ENCODE data around the gene ITSN1.
"Not testable (repeated sequence)": the region's sequence is repeated elsewhere in the genome, so short reads cannot be mapped to it uniquely, and the experiment has no call there.

Gene ITSN1

DNA sequence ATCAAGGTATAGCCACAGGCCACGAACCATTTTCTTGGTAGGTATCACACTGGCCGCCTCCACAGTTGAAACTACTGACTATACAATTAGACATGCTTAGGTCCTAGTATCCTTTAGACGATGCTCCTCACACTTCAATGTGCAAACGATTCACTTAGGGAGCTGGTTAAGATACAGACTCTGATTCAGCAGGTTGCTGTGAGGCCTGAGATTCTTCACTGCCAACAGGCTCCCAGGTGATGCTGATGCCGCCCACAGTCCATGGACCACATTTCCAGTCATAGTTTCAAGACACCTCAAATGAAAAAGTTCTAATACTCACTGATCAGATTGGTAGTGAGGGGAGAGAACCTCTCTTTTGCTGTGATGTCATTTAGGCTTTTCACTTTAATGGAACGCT is 266.5 kb downstream of the ITSN1 start:
- no peaks in the 10 kb centered on the region for H3K27me3 Mint-ChIP-seq (ENCODE audit: low read depth)
- no peak overlapping the region for H3K4me3 Mint-ChIP-seq
- H3K9me3 Mint-ChIP-seq = no peaks in the 10 kb centered on the region
- H3K27ac Mint-ChIP-seq = no peak overlapping the region
- peaks cover 6% of the 10 kb centered on the region for H3K4me1 Mint-ChIP-seq (ENCODE audit: low read depth)
- peaks cover 65% of the 10 kb centered on the region for H3K36me3 Mint-ChIP-seq (ENCODE audit: low read depth)
- DNase-seq (ENCODE audit: low spot score) = no peak

DNA sequence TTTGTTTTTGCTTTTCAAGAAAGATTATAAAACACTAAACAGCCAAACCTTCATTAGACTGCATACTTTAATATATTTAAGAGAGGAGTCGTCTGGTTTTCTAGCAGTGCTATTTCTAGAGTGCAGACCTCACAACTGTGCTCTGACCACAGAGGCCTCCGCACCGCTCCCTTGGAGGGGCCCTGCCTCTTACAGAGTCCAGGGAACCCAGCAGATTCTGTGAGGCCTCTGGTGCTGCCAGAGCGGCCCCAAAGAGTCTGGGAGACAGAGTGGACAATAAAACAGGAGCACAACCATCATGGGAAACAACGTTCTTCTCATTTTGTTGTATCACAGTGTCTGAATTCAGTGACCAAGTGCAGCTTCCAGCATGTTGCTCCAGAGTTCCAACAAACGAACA is 267.5 kb downstream of the ITSN1 start:
- peaks cover 13% of the 10 kb centered on the region for H3K4me1 Mint-ChIP-seq (ENCODE audit: low read depth)
- no peaks in the 10 kb centered on the region for H3K27me3 Mint-ChIP-seq (ENCODE audit: low read depth)
- no peak overlapping the region for H3K4me3 Mint-ChIP-seq
- DNase-seq (ENCODE audit: low spot score) = no peak
- no peaks in the 10 kb centered on the region for H3K9me3 Mint-ChIP-seq
- H3K27ac Mint-ChIP-seq = no peak overlapping the region
- H3K36me3 Mint-ChIP-seq (ENCODE audit: low read depth) = peaks cover 60% of the 10 kb centered on the region

DNA sequence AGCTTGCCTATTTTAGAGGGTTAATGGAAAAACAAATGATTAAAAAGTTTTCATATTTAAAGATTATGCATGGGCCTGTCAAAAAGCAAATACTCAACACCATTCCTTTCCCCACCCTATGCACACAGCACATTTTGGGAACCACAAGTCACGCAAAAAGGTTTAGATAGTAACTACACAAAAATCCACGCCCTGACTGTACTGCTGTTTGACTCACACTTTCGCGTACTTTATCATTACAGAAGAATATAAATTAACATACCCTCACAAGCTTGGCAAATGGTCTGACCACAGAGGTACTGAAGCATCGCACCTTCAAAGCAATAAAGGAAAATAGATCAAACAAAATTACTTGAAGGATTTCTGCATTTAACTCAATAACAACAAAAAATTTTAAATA is 271.9 kb downstream of the ITSN1 start:
- peaks cover 23% of the 10 kb centered on the region for H3K4me1 Mint-ChIP-seq (ENCODE audit: low read depth)
- H3K27ac Mint-ChIP-seq = peak overlapping the region; percentile 29
- peaks cover 37% of the 10 kb centered on the region for H3K36me3 Mint-ChIP-seq (ENCODE audit: low read depth)

DNA sequence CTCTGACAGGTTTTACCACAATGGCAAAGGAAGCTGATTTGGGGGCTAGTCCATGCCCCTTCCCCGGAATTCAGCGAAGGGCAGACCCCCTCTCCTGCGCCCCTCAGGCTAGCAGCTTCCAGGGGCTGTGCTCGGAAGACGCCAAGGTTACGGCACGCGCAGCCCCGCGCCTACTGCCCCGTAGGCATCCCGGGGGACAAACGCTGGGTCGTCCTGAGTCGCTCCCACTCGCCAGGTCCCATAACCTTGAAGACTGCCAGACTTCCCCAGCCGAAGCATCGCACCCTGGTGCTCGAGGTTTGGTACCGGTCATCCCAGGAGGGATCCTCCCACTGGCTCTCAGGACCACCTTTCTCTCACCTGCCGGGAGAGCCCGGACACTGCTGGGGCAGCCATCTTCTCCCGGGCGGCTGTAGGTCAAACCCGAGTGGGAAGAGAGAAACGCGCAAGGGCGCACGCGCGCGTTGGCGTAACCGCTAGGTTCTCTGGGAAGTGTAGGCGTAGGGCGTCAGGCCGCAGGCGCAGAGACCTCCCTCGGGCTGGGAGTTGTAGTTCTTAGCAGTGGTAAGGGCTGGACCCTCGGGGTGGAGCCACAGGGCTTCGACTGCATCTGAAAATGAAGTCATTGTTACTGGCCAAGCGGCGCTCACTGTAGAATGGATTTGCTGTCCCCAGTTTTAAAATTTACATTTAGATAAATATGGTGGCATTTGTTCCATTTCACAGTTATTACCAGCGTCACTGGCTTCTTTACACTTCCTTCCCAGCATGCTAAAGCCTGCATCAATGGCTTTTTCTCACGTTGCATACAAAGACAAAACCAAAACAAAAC is 273.3 kb downstream of the ITSN1 start, which contains the start of gene ATP5PO:
Gene ATP5PO, minus strand, starts transcription at position 437 of the 832 bp plus-strand sequence. Its CDS starts 41 bp downstream, at position 396.
- DNase-seq (ENCODE audit: low spot score) = peak; percentile 99
- Mint-ChIP-seq H3K9me3 (no peaks in the 10 kb centered on the region), H3K4me3 (peak within 1 kb of the TSS; percentile 99), H3K27me3 (ENCODE audit: low read depth) (no peaks in the 10 kb centered on the region), H3K27ac (peak within 1 kb of the TSS; percentile 97), H3K36me3 (ENCODE audit: low read depth) (peaks cover 26% of the 10 kb centered on the region), H3K4me1 (ENCODE audit: low read depth) (peaks cover 25% of the 10 kb centered on the region)

More for the DNA sequence above, 271.9 kb downstream of the ITSN1 start:
- H3K27me3 Mint-ChIP-seq (ENCODE audit: low read depth) = no peaks in the 10 kb centered on the region
- no peaks in the 10 kb centered on the region for H3K9me3 Mint-ChIP-seq
- peak overlapping the region; percentile 99 for H3K4me3 Mint-ChIP-seq
- no peak for DNase-seq (ENCODE audit: low spot score)

DNA sequence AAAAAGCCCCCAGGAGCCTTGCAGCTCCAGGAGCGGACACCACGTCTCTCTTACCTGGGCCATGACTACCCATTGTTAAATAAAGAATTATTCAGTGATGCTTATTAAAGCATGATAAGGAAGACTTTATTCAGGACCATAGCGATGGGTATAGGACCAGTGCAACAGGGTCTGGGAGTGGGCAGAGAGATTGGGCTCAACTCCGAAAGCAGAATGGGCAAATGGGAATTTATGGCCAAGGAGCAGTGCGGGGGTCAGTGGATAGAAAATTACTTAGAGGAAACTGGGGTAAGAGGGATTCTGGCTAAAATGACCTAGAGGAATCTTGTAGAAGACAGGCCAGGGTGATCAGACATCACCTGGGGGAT is 273.9 kb downstream of the ITSN1 start:
- no peak for DNase-seq (ENCODE audit: low spot score)
- H3K27me3 Mint-ChIP-seq (ENCODE audit: low read depth) = no peaks in the 10 kb centered on the region
- H3K9me3 Mint-ChIP-seq = no peaks in the 10 kb centered on the region
- H3K4me3 Mint-ChIP-seq = peak overlapping the region; percentile 99
- H3K4me1 Mint-ChIP-seq (ENCODE audit: low read depth) = peaks cover 26% of the 10 kb centered on the region
- H3K36me3 Mint-ChIP-seq (ENCODE audit: low read depth) = peaks cover 20% of the 10 kb centered on the region
- H3K27ac Mint-ChIP-seq = peak overlapping the region; percentile 97

DNA sequence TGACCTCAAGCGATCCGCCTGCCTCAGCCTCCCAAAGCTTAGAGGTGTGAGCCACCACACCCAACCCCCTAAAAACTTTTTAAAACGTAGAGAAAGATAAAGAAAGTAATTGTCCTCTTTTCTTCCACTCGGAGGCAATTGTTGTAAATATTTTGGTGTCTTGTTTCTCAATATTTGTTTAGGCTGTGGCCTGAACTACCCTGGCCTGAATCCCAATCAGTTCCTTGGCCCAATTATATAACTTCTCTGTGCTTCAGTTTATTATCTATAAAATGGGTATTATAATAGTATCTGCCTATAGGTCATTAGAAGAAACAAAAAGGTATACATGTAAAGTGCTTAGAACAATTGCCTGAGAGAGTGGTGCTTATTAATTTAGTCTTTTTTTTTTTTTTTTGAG is 275.1 kb downstream of the ITSN1 start:
- H3K27ac Mint-ChIP-seq = no peak overlapping the region
- H3K4me3 Mint-ChIP-seq = no peak overlapping the region
- no peaks in the 10 kb centered on the region for H3K27me3 Mint-ChIP-seq (ENCODE audit: low read depth)
- H3K36me3 Mint-ChIP-seq (ENCODE audit: low read depth) = peaks cover 18% of the 10 kb centered on the region
- no peak for DNase-seq (ENCODE audit: low spot score)
- peaks cover 26% of the 10 kb centered on the region for H3K4me1 Mint-ChIP-seq (ENCODE audit: low read depth)
- no peaks in the 10 kb centered on the region for H3K9me3 Mint-ChIP-seq

DNA sequence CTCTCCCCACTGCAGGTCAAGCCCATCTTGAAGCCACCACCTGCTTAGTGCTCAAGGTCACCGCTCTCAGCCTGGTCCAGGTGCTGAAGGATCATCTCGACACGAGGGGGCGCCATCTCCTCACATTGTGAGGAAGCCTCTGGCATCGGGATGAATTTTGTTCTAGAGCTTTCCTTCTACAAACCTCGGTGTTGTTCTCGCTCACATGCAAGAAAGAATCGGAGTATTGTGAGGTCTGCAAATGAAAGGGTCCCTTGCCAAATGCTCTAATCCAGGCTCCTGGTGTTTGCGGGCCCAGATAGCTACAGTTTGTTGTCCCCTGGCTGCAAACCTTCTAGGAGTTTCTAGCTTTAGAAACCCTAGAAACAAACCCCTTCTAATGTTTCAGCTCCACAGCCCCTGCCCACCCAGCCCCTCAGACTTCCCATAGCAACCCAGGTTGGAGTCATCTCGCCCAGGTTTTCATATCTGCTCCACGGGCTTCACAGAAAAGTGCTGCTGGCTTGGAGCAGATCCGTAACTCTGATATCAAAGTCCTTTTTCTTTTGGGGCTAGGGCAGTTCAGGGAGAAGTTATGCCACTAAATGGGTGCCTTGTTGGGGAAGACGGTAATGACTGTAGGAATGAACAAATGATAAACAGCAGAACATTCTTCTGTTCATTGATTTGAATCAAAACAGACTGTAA is 281.9 kb downstream of the ITSN1 start:
- H3K36me3 Mint-ChIP-seq (ENCODE audit: low read depth) = no peaks in the 10 kb centered on the region
- peak; percentile 79 for DNase-seq (ENCODE audit: low spot score)
- H3K27ac Mint-ChIP-seq = peak overlapping the region; percentile 57
- no peaks in the 10 kb centered on the region for H3K27me3 Mint-ChIP-seq (ENCODE audit: low read depth)
- peaks cover 11% of the 10 kb centered on the region for H3K4me1 Mint-ChIP-seq (ENCODE audit: low read depth)
- H3K9me3 Mint-ChIP-seq = no peaks in the 10 kb centered on the region
- no peak overlapping the region for H3K4me3 Mint-ChIP-seq

DNA sequence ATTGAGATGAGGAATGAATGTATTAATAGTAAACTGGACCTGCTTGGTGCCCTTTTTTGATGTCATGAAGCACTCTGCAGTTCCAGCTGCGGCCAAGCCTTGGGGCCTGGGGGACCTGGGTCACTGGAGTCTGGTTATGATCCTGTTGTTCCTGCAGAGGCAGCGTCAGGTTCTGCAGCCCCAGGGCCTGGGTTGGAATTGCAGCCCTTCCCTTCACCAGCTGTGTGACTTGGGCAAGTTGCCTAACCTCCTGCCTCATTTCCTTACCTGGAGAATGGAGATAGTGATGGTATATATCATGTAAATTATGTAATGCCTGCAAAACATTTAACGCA is 282.4 kb downstream of the ITSN1 start:
- Mint-ChIP-seq H3K36me3 (ENCODE audit: low read depth) (no peaks in the 10 kb centered on the region), H3K9me3 (no peaks in the 10 kb centered on the region), H3K27me3 (ENCODE audit: low read depth) (no peaks in the 10 kb centered on the region), H3K4me1 (ENCODE audit: low read depth) (peaks cover 11% of the 10 kb centered on the region), H3K4me3 (no peak overlapping the region), H3K27ac (no peak overlapping the region)
- no peak for DNase-seq (ENCODE audit: low spot score)

DNA sequence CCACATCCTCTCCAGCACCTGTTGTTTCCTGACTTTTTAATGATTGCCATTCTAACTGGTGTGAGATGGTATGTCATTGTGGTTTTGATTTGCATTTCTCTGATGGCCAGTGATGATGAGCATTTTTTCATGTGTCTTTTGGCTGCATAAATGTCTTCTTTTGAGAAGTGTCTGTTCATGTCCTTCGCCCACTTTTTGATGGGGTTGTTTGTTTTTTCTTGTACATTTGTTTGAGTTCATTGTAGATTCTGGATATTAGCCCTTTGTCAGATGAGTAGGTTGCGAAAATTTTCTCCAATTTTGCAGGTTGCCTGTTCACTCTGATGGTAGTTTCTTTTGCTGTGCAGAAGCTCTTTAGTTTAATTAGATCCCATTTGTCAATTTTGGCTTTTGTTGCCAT is 283.9 kb downstream of the ITSN1 start:
- not testable (repeated sequence) for H3K9me3 Mint-ChIP-seq; H3K27me3 Mint-ChIP-seq (ENCODE audit: low read depth); H3K4me1 Mint-ChIP-seq (ENCODE audit: low read depth); H3K27ac Mint-ChIP-seq; DNase-seq (ENCODE audit: low spot score); H3K36me3 Mint-ChIP-seq (ENCODE audit: low read depth); H3K4me3 Mint-ChIP-seq

DNA sequence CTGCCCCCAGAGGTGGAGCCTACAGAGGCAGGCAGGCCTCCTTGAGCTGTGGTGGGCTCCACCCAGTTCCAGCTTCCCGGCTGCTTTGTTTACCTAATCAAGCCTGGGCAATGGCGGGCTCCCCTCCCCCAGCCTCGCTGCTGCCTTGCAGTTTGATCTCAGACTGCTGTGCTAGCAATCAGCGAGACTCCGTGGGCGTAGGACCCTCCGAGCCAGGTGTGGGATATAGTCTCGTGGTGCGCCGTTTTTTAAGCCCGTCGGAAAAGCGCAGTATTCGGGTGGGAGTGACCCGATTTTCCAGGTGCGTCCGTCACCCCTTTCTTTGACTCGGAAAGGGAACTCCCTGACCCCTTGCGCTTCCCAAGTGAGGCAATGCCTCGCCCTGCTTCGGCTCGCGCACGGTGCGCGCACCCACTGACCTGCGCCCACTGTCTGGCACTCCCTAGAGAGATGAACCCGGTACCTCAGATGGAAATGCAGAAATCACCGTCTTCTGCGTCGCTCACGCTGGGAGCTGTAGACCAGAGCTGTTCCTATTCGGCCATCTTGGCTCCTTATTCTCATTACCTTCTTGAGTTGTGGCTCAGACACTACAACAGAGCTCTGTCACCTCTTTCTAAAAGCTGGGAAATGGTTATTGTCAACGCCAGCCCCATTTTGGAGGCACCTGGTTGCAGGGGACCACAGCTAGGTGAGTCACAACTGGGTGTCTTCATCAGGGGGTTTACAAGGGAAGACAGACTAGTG is 288.9 kb downstream of the ITSN1 start:
- H3K27me3 Mint-ChIP-seq (ENCODE audit: low read depth); H3K9me3 Mint-ChIP-seq: not testable (repeated sequence)
- peak; percentile 49 for DNase-seq (ENCODE audit: low spot score)
- Mint-ChIP-seq H3K27ac (peak overlapping the region; percentile 99), H3K4me3 (peak overlapping the region; percentile 99), H3K36me3 (ENCODE audit: low read depth) (peaks cover 26% of the 10 kb centered on the region), H3K4me1 (ENCODE audit: low read depth) (peaks cover 32% of the 10 kb centered on the region)

DNA sequence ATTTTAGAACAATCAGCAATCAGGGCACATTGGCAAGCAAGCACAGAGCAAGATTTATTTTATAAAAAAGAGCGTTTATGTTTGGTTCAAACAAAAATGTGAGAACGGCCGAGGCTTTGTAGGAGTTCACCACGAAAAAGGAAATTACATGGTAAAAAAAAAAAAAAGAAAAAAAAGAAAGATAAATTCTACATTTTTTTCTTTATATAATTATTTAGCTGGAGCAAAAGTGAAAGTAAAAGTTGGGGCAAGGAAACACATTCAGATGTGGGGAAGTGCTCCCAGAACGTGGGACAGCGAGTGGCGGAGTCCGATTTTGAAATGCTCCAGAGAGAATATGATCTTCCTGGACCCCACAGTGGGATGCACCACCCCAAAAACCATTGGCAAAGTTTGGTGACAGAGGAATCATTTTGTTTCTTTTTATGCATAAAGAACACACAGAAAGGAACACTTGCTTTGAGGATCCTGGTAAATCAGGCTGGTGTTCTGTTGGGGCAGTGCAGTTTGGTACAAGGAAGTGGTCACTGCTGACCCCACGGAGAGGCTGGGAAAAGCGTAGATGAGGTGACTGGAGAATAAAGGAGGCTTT is 289.6 kb downstream of the ITSN1 start:
- Mint-ChIP-seq H3K9me3 (no peaks in the 10 kb centered on the region), H3K36me3 (ENCODE audit: low read depth) (peaks cover 32% of the 10 kb centered on the region), H3K27ac (peak overlapping the region; percentile 99), H3K27me3 (ENCODE audit: low read depth) (no peaks in the 10 kb centered on the region), H3K4me1 (ENCODE audit: low read depth) (peaks cover 39% of the 10 kb centered on the region), H3K4me3 (peak overlapping the region; percentile 99)
- no peak for DNase-seq (ENCODE audit: low spot score)

DNA sequence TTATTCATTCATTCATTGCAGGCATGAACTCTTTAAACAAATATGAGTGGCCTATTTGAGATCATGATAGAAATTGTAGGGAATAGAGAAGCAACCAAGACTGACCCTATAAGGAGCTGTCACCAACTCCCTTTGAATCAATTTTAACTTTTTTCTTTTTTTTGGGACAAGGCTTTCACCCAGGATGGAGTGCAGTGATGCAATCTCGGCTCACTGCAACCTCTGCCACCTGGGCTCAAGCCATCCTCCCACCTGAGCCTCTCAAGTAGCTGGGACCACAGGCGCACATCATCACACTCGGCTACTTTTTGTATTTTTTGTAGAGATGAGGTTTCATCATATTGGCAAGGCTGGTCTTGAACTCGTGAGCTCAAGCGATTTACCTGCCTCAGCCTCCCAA is 290.4 kb downstream of the ITSN1 start:
- H3K9me3 Mint-ChIP-seq = no peaks in the 10 kb centered on the region
- peaks cover 44% of the 10 kb centered on the region for H3K4me1 Mint-ChIP-seq (ENCODE audit: low read depth)
- peak overlapping the region; percentile 99 for H3K27ac Mint-ChIP-seq
- peak overlapping the region; percentile 99 for H3K4me3 Mint-ChIP-seq
- no peaks in the 10 kb centered on the region for H3K27me3 Mint-ChIP-seq (ENCODE audit: low read depth)
- DNase-seq (ENCODE audit: low spot score) = no peak
- peaks cover 36% of the 10 kb centered on the region for H3K36me3 Mint-ChIP-seq (ENCODE audit: low read depth)

DNA sequence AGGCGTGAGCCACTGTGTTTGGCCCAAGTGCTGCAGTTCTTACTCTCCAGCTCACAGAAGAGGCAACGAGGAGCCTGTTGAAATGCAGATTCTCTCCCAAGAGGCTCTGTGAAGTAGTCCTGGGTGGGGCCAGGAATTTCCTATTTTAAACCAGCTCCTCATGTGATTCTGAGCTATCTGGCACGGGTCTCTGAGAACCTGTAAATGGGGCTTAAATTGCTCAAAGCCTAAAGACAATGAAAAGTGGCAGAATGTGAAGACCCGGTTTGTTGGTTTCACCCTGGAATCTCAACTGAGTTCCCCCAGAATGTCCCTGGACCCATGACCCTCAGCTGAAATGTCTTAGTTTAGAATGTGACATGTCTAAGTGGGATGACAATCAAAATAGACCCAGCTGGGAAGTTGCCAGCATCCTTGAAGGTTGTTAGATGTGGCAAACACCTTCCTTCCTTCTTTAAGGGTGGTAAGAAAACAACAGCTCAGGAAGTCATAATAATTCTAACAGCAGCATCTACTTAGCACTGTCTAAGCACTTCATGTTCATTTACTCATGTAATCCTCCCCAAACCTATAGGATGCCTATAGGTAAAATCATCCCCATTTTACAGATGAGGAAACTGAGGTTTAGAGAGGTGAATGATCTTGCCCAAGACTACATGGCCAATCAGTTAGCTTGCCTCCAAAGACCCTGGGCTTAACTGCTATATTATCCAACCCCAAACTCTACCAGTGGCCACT is 294.2 kb downstream of the ITSN1 start:
- Mint-ChIP-seq H3K9me3 (peaks cover 6% of the 10 kb centered on the region), H3K4me3 (peak overlapping the region; percentile 69), H3K27ac (peak overlapping the region; percentile 88), H3K4me1 (ENCODE audit: low read depth) (peaks cover 58% of the 10 kb centered on the region), H3K36me3 (ENCODE audit: low read depth) (peaks cover 63% of the 10 kb centered on the region), H3K27me3 (ENCODE audit: low read depth) (no peaks in the 10 kb centered on the region)
- DNase-seq (ENCODE audit: low spot score) = no peak
